OCI-LY1 (cell line): ENCODE results near the gene LINC00305.

Experiments used
- H2AFZ ChIP-seq: fragments of 200-600 bp; sonication (generic), shearing (Covaris generic); 2 replicates; pipeline ENCODE4 v1.6.0; 2014; ENCODE audit warnings: antibody characterized with exemption, mild to moderate bottlenecking, low read length
- H3F3A ChIP-seq: fragments of 200-600 bp; sonication (generic), shearing (Covaris generic); 2 replicates; pipeline ENCODE4 v1.6.0; 2014; ENCODE audit warnings: mild to moderate bottlenecking, antibody characterized with exemption, low read length, moderate library complexity; ENCODE audit not compliant: insufficient read depth
- H3K27ac ChIP-seq: fragments of 200-600 bp; sonication (generic); 2 replicates; pipeline ENCODE4 v1.5.1; 2014; ENCODE audit warnings: low read length, mixed run types, mild to moderate bottlenecking, low read depth; ENCODE audit not compliant: poor library complexity, severe bottlenecking
- H3K27me3 ChIP-seq: fragments of 200-600 bp; sonication (generic); 2 replicates; pipeline ENCODE4 v1.6.0; 2014; ENCODE audit warnings: antibody characterized with exemption, mild to moderate bottlenecking, low read length, moderate library complexity; ENCODE audit not compliant: insufficient read depth
- H3K36me3 ChIP-seq: fragments of 200-600 bp; sonication (generic); 2 replicates; pipeline ENCODE4 v1.6.1; 2014; ENCODE audit warnings: mild to moderate bottlenecking, antibody characterized with exemption, low read length, moderate library complexity, mixed read lengths; ENCODE audit not compliant: insufficient read depth
- H3K4me1 ChIP-seq: fragments of 200-600 bp; sonication (generic); 2 replicates; pipeline ENCODE4 v1.5.1; 2014; ENCODE audit warnings: mild to moderate bottlenecking, low read length, moderate library complexity; ENCODE audit not compliant: insufficient read depth, severe bottlenecking
- H3K4me2 ChIP-seq: fragments of 200-600 bp; sonication (generic), shearing (Covaris generic); 2 replicates; pipeline ENCODE4 v1.6.1; 2014; ENCODE audit warnings: low read length
- H3K4me3 ChIP-seq: fragments of 200-600 bp; sonication (generic); 2 replicates; pipeline ENCODE4 v1.5.1; 2014; ENCODE audit warnings: low read length, low read depth, mild to moderate bottlenecking, mixed read lengths; ENCODE audit not compliant: poor library complexity, severe bottlenecking
- H3K79me2 ChIP-seq: fragments of 200-600 bp; shearing (Covaris generic); 2 replicates; pipeline ENCODE4 v1.6.1; 2016; ENCODE audit warnings: mixed run types, low read length, mixed read lengths; ENCODE audit not compliant: insufficient read depth
- H3K9ac ChIP-seq: fragments of 200-600 bp; sonication (generic), shearing (Covaris generic); 2 replicates; pipeline ENCODE4 v1.6.1; 2014; ENCODE audit warnings: mild to moderate bottlenecking, low read length, mixed read lengths
- H3K9me2 ChIP-seq: fragments of 200-600 bp; sonication (generic), shearing (Covaris generic); 2 replicates; pipeline ENCODE4 v1.6.1; 2014; ENCODE audit warnings: low read depth, mild to moderate bottlenecking, low read length, mixed read lengths
- H3K9me3 ChIP-seq: fragments of 200-600 bp; shearing (Covaris generic); 2 replicates; pipeline ENCODE4 v1.6.1; 2014; ENCODE audit warnings: low read length, mixed read lengths
- H4K20me1 ChIP-seq: fragments of 200-600 bp; sonication (generic), shearing (Covaris generic); 2 replicates; pipeline ENCODE4 v1.6.0; 2016; ENCODE audit warnings: mild to moderate bottlenecking, low read length; ENCODE audit not compliant: insufficient read depth
- EZH2 ChIP-seq: fragments of 200-600 bp; sonication (generic), shearing (Covaris generic); IDR thresholded peaks from 2 replicates; pipeline ENCODE4 v1.8.0; 2017; ENCODE audit warnings: borderline replicate concordance, mixed run types, mild to moderate bottlenecking, antibody characterized with exemption, low read length, moderate library complexity, mixed read lengths
- TF ChIP-seq, protein P1 (sequence below): fragments of 200-600 bp; sonication (generic), shearing (Covaris generic); IDR thresholded peaks from 2 replicates; pipeline ENCODE4 v1.5.1; 2017; ENCODE audit warnings: mild to moderate bottlenecking, antibody characterized with exemption, low read length, moderate library complexity, mixed read lengths

Gene LINC00305

DNA sequence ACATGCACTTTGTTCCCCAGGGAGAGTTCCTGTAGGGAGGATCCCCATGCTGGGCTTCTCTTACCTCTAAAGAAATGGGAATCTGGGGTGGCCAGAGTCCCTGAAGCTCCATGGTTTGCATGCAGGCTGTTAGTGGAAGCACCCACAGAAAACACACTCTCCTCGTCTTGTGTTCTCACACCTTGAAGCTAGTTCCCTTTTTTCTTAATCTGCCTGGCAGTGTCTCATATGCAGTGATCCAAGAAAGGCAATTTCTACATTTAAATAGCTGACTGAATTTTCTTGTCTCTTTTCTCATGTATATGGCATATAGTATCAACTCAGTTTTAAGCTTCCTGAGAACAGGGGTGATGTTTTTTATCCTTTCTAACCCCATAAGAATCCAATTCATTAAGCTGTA, 65.0 kb downstream of the LINC00305 start:
- H2AFZ ChIP-seq: no peak overlapping the region
- H3F3A ChIP-seq: no peaks in the 10 kb centered on the region
- H3K9ac ChIP-seq: no peak overlapping the region
- no peak overlapping the region for H3K4me3 ChIP-seq
- H3K9me2 ChIP-seq: no peaks in the 10 kb centered on the region
- H4K20me1 ChIP-seq: no peaks in the 10 kb centered on the region
- no peaks in the 10 kb centered on the region for H3K79me2 ChIP-seq
- no peak overlapping the region for H3K27ac ChIP-seq
- H3K4me1 ChIP-seq: no peaks in the 10 kb centered on the region
- no peaks in the 10 kb centered on the region for H3K27me3 ChIP-seq
- H3K4me2 ChIP-seq: no peak overlapping the region
- no peaks in the 10 kb centered on the region for H3K36me3 ChIP-seq
- TF ChIP-seq EZH2: no peak
- TF ChIP-seq, protein P1, sequence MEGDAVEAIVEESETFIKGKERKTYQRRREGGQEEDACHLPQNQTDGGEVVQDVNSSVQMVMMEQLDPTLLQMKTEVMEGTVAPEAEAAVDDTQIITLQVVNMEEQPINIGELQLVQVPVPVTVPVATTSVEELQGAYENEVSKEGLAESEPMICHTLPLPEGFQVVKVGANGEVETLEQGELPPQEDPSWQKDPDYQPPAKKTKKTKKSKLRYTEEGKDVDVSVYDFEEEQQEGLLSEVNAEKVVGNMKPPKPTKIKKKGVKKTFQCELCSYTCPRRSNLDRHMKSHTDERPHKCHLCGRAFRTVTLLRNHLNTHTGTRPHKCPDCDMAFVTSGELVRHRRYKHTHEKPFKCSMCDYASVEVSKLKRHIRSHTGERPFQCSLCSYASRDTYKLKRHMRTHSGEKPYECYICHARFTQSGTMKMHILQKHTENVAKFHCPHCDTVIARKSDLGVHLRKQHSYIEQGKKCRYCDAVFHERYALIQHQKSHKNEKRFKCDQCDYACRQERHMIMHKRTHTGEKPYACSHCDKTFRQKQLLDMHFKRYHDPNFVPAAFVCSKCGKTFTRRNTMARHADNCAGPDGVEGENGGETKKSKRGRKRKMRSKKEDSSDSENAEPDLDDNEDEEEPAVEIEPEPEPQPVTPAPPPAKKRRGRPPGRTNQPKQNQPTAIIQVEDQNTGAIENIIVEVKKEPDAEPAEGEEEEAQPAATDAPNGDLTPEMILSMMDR: no peak
- no peaks in the 10 kb centered on the region for H3K9me3 ChIP-seq

DNA sequence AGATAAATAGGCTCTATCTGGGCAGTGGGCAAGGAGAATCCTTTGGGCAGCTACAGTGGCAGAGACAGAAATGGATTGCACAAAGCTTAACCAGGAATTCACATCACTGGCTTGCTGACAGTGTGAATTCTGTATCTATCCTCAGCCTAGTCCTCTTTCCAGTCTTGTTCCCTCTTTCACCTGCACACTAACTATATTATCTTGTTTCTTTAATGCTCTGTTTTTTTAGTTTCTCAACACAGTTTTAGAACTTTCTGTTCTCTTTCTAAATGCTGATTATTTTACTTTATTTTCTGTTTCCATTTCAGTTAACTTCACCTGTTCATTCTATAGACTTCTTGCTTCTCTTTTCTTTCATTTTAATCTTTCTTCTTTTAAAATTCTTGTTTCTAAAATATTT, 66.4 kb downstream of the LINC00305 start:
- Histone ChIP-seq H3K4me3 (no peak overlapping the region), H4K20me1 (no peaks in the 10 kb centered on the region), H3K36me3 (no peaks in the 10 kb centered on the region), H3K27ac (no peak overlapping the region), H3K9me3 (no peaks in the 10 kb centered on the region), H3K4me1 (no peaks in the 10 kb centered on the region), H3K9ac (no peak overlapping the region), H3K4me2 (no peak overlapping the region), H3F3A (no peaks in the 10 kb centered on the region), H3K27me3 (no peaks in the 10 kb centered on the region), H3K9me2 (no peaks in the 10 kb centered on the region), H2AFZ (no peak overlapping the region), H3K79me2 (no peaks in the 10 kb centered on the region)
- no peak for TF ChIP-seq EZH2
- TF ChIP-seq, protein P1: no peak

DNA sequence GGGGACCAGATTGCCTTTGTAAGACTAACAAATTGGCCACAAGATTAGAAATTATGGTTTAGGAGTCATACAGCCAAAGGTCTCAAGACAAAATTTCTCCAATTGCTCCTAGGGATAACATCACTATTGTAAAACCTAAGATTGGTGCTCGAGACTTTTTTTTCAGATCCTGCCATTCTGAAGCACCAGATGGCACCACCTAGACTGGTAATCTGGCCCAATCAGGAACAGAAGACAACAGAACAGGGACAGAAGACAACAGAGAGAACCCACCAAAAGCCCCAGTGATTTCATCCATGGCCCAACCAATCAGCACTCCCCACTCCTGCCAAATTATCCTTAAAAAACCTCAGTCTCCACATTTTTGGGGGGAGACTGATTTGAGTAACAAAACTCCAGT, 66.8 kb downstream of the LINC00305 start:
- Histone ChIP-seq H3K9me2 (no peaks in the 10 kb centered on the region), H3K27me3 (no peaks in the 10 kb centered on the region), H4K20me1 (no peaks in the 10 kb centered on the region), H3K9ac (no peak overlapping the region), H3K4me3 (no peak overlapping the region), H3K36me3 (no peaks in the 10 kb centered on the region), H3K4me2 (no peak overlapping the region), H2AFZ (no peak overlapping the region), H3K4me1 (no peaks in the 10 kb centered on the region), H3K27ac (no peak overlapping the region), H3K9me3 (no peaks in the 10 kb centered on the region), H3F3A (no peaks in the 10 kb centered on the region), H3K79me2 (no peaks in the 10 kb centered on the region)
- TF ChIP-seq, protein P1: no peak
- no peak for TF ChIP-seq EZH2
